ENCODE results near the gene PAX5.

DNA sequence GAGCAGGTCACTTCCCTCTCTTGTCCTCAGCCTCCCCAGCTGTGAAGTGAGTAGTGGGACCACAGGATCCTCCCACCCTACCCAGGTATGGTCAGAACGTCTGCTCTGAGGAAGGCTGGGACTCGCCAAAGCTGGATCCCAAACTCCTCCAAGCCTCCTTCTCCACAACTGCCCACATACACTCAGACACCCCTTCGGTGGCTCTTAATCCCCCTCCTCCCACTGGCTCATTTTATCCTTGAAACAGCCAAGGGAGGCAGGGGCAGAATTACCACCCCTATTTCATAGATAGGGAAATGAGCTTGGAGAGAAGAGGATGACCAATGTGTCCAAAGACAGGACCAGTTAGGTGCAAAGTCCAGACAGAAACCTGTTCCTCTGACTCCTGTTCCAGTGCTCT, 121.4 kb downstream of the PAX5 start:
- TF ChIP-seq EP300 (IDR thresholded peaks at IDR 0.05) (no peak), POLR2A (IDR thresholded peaks at IDR 0.05) (no peak)
